Keratinocyte (primary cell): Measurements from ENCODE around the gene ITPK1. TPM values are rescaled to one million over a fixed set of nuclear protein-coding genes. Genes with fewer than 3 reads are reported as not detected.

Experiments used
- DNase-seq: peaks from one replicate; pipeline ENCODE4 v3.0.0-alpha.2; 2011; ENCODE audit warnings: low read depth, missing footprints, low spot score
- FAIRE-seq: peaks from 2 replicates; lab custom pipeline; 2011; peaks lifted over from hg19 to GRCh38; lab: Jason Lieb, UNC
- H2AFZ ChIP-seq: 2 replicates; pipeline ENCODE4 v1.6.0; 2012; ENCODE audit warnings: low read length, control low read depth, inconsistent platforms; ENCODE audit not compliant: control insufficient read depth
- H3K27ac ChIP-seq: 2 replicates; pipeline ENCODE4 v1.5.1; 2011; ENCODE audit warnings: low read length; ENCODE audit not compliant: control insufficient read depth, insufficient read depth
- H3K27me3 ChIP-seq: 3 replicates; pipeline ENCODE4 v1.6.0; 2011; ENCODE audit warnings: low read length; ENCODE audit not compliant: control insufficient read depth, insufficient read depth; ENCODE audit errors: extremely low read depth
- H3K36me3 ChIP-seq, 2 experiments: 2 replicates in 1 of 2; 3 replicates in 1 of 2; pipeline ENCODE4 v1.5.1; 2011; ENCODE audit warnings: low read length in 2 of 2, mild to moderate bottlenecking in 1 of 2; ENCODE audit not compliant: control insufficient read depth in 2 of 2, insufficient read depth in 2 of 2; ENCODE audit errors: extremely low read depth in 1 of 2
- H3K4me1 ChIP-seq: 3 replicates; pipeline ENCODE4 v1.5.1; 2011; ENCODE audit warnings: low read length; ENCODE audit not compliant: control insufficient read depth, insufficient read depth; ENCODE audit errors: extremely low read depth
- H3K4me2 ChIP-seq: 3 replicates; pipeline ENCODE4 v1.6.0; 2011; ENCODE audit warnings: low read depth, low read length; ENCODE audit not compliant: control insufficient read depth, insufficient read depth; ENCODE audit errors: extremely low read depth
- H3K4me3 ChIP-seq, 3 experiments: fragments of 200-600 bp in 1 of 3; sonication (generic) in 1 of 3; 2 replicates in 2 of 3; 3 replicates in 1 of 3; pipeline ENCODE4 v1.5.1; 2011 to 2016; ENCODE audit warnings: low read length in 3 of 3, mild to moderate bottlenecking in 3 of 3, control low read depth in 2 of 3, inconsistent platforms in 1 of 3, low read depth in 1 of 3, mixed read lengths in 1 of 3, mixed run types in 1 of 3, moderate library complexity in 1 of 3; ENCODE audit not compliant: control insufficient read depth in 2 of 3, insufficient read depth in 2 of 3; ENCODE audit errors: extremely low read depth in 1 of 3
- H3K79me2 ChIP-seq: 2 replicates; pipeline ENCODE4 v1.6.0; 2012; ENCODE audit warnings: low read length; ENCODE audit not compliant: control insufficient read depth, insufficient read depth
- H3K9ac ChIP-seq: 3 replicates; pipeline ENCODE4 v1.6.0; 2011; ENCODE audit warnings: low read length; ENCODE audit not compliant: control insufficient read depth, insufficient read depth; ENCODE audit errors: extremely low read depth
- H3K9me1 ChIP-seq: 3 replicates; pipeline ENCODE4 v1.6.0; 2011; ENCODE audit warnings: low read length; ENCODE audit not compliant: control insufficient read depth, insufficient read depth; ENCODE audit errors: extremely low read depth
- H3K9me3 ChIP-seq: 2 replicates; pipeline ENCODE4 v1.5.1; 2012; ENCODE audit warnings: low read depth, low read length; ENCODE audit not compliant: control insufficient read depth
- H4K20me1 ChIP-seq: 3 replicates; pipeline ENCODE4 v1.6.0; 2011; ENCODE audit warnings: low read length; ENCODE audit not compliant: control insufficient read depth, insufficient read depth; ENCODE audit errors: extremely low read depth
- CTCF ChIP-seq, 3 experiments: IDR thresholded peaks in 1 of 3; conservative IDR thresholded peaks in 1 of 3; optimal IDR thresholded peaks in 1 of 3; 2 replicates in 2 of 3; 3 replicates in 1 of 3; pipeline versions ENCODE3 to v1.5.1; 2011; ENCODE audit warnings: low read length in 3 of 3, mild to moderate bottlenecking in 3 of 3, moderate library complexity in 2 of 3, control low read depth in 1 of 3, inconsistent platforms in 1 of 3; ENCODE audit not compliant: insufficient read depth in 2 of 3; ENCODE audit errors: extremely low read depth in 1 of 3
- EZH2 ChIP-seq: IDR thresholded peaks from one replicate; pipeline ENCODE4 v1.6.1; 2012; ENCODE audit warnings: inconsistent platforms, mild to moderate bottlenecking, low read length, moderate library complexity
- dilution Hi-C: fragments of 300-500 bp; cut with MboI; formaldehyde crosslinking; loops from one replicate; pipeline ENCODE4 v1.7.0; 2020; ENCODE audit warnings: low sequenced_read_pairs; ENCODE audit not compliant: extremely low pct_ligation_motif_present
- polyA plus RNA-seq, 5 experiments: library from polyadenylated mRNA; depleted of rRNA in 3 of 5; stranded (reverse) in 3 of 5; stranded (forward) in 1 of 5; unstranded in 1 of 5; fragments of >200 nt; gene quantifications; 1 replicate in 1 of 5; 2 replicates in 3 of 5; 3 replicates in 1 of 5; pipeline versions ENCODE4 v1.2.1 to v1.2.3, GENCODE V29; 2011 to 2012; ENCODE audit warnings: missing spikeins in 2 of 5, low read depth in 1 of 5, low replicate concordance in 1 of 5

The ITPK1 gene
- polyA plus RNA-seq, 1 donor (not counting 4 experiments of a cell fraction or from before 2014, with no cell fraction given): 67.8 TPM

- no peak overlapping the region for H2AFZ ChIP-seq
- no peaks in the 10 kb centered on the region for H3K9me1 ChIP-seq
- H3K27ac ChIP-seq: no peak overlapping the region
- H3K27me3 ChIP-seq: peaks cover 3% of the 10 kb centered on the region
- no peaks in the 10 kb centered on the region for H3K36me3 ChIP-seq
- H4K20me1 ChIP-seq: peaks cover 3% of the 10 kb centered on the region
- H3K79me2 ChIP-seq: no peaks in the 10 kb centered on the region
- no peak overlapping the region for H3K9ac ChIP-seq
- H3K9me3 ChIP-seq: no peaks in the 10 kb centered on the region
- FAIRE-seq: no peak
- H3K4me3 ChIP-seq: no peak overlapping the region
- TF ChIP-seq EZH2 (no peak), CTCF (optimal IDR thresholded peaks at IDR 0.05 in 1 of 3, IDR thresholded peaks at IDR 0.05 in 1 of 3, conservative IDR thresholded peaks at IDR 0.05 in 1 of 3; ENCODE audit: extremely low read depth in 1 of 3, insufficient read depth in 2 of 3, low read length in 3 of 3) (no peak)
- DNase-seq: no peak
- dilution Hi-C loops: no loop called here
- H3K4me2 ChIP-seq: no peak overlapping the region
- peaks cover 40% of the 10 kb centered on the region for H3K4me1 ChIP-seq
Observed at GRCh38 chr14:92928258-92928629, 187.5 kb downstream of the ITPK1 start.

GRCh38 chr14:92927349-92928257, 188.1 kb downstream of the ITPK1 start:
- Histone ChIP-seq H3K79me2 (no peaks in the 10 kb centered on the region), H3K9me1 (no peaks in the 10 kb centered on the region), H3K4me2 (peak overlapping the region; percentile 70), H2AFZ (no peak overlapping the region), H3K4me3 (no peak overlapping the region), H3K27ac (peak overlapping the region; percentile 62), H4K20me1 (peaks cover 3% of the 10 kb centered on the region), H3K36me3 (no peaks in the 10 kb centered on the region), H3K4me1 (peaks cover 40% of the 10 kb centered on the region), H3K27me3 (peaks cover 8% of the 10 kb centered on the region), H3K9me3 (no peaks in the 10 kb centered on the region), H3K9ac (peak overlapping the region; percentile 39)
- peak; percentile 91 for FAIRE-seq
- DNase-seq: no peak
- no peak for TF ChIP-seq EZH2
- no peak for TF ChIP-seq CTCF (optimal IDR thresholded peaks at IDR 0.05 in 1 of 3, IDR thresholded peaks at IDR 0.05 in 1 of 3, conservative IDR thresholded peaks at IDR 0.05 in 1 of 3; ENCODE audit: extremely low read depth in 1 of 3, insufficient read depth in 2 of 3, low read length in 3 of 3)
- dilution Hi-C loops: no loop called here
